GM19328 (cell line): ENCODE measurements around the gene SETX.
"Not testable (repeated sequence)": the region's sequence is repeated elsewhere in the genome, so short reads cannot be mapped to it uniquely, and the experiment has no call there.

ENCODE experiments used
- ATAC-seq: cut with Tn5 transposase; IDR thresholded peaks from one replicate; pipeline ENCODE4 v1.9.1; 2021; ENCODE audit warnings: mild to moderate bottlenecking, moderate library complexity; ENCODE audit not compliant: unreplicated experiment

The SETX gene

DNA sequence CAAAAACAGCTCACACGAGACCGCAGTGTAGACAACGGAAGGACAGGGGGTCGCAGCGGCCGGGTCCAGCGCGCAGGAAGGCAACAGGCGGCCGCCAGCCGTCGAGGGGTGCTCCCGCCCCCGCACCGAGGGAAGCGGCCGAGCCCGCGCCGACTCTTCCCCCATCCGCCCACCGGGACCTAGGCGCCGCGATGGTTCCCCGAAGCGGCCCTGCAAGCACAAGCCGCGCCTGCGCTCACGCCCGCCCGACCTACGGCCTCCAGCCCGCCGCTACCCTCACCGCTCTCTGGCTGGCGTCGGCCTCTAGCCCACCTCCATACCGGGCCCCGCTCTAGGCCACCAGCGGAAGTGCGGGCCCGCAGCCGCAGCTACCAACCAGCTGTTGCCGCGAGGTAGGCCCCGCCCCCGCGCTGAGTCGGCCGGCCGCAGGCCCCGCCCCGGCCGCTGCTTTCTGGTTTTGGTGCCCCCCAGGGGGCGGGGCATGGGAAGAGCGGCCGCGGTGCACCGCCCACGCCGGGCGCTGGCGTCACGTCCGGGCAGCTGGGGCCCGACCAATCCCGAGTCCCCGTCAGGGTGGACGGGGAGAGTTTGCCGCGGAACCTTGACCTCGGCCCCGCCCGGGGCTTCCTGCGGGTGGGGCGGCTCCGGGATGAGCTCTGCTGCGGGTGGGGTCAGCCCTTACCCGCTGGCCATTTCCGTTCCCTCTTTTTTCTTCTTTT, at the start of gene SETX:
Gene SETX (minus strand): TSS at position 350 of the 719 bp plus-strand sequence. CDS start 5,558 bp downstream, outside the sequence.
- ATAC-seq: peak; percentile 90

GRCh38 chr9:132404228-132404881, 49.6 kb upstream of the SETX start:
- ATAC-seq: no peak

DNA sequence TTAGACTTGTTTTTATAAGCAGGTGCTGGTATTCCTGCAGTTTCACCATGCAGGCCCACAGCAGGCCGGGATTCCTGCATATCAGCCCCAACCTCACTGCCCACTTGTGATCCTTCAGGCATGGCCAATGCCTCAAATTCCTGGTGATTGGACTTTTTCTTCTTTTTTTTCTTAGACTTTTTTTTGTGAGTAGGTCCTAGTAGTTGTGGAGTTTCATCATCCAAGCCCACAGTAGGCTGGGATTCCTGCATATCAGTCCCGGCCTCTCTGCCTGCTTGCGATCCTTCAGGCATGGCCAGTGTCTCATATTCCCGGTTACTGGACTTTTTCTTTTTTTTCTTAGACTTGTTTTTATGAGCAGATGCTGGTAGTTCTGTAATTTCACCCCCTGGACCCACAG, 47.0 kb upstream of the SETX start:
- no peak for ATAC-seq

DNA sequence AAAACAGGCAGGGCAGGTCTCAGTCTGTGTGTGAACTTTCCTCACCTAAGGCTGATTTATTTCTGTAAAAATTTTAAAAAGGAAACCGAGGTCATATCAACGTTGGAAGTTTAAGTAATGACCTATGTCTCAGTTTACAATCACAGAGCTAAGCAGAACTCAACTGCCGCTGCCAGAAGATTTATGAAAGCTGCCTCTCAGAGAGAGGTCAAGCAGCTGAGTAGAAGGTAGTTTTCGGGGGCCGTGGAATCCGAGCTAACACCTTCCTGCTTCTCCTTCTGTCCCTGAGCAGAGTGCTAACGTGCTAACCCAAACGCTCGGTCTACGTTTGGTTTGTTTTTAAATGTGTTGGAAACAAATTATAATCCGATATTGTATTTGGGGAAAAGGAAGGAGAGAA, 40.8 kb upstream of the SETX start:
- no peak for ATAC-seq

DNA sequence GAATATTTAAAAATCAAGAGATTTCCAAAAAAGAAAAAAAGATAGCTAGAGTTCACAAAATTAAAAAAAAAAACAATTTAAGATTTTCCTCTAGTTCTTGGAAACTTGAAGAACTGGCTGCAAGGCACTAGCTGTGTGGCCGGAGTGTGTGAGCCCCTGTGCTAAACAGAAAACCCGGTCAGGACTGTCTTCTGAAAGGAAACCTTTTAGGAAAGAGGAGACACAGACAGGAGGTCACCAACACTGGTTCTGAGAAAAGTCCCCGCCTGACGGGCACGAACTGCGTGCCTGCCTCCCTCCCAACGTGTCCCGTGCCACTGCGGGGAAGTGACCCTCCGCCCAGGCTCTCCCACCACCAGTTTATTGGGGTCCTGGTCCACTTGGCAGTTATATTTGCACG, 36.7 kb upstream of the SETX start:
- no peak for ATAC-seq

GRCh38 chr9:132390966-132391365, 36.2 kb upstream of the SETX start:
- ATAC-seq: no peak

GRCh38 chr9:132387133-132387532, 32.3 kb upstream of the SETX start:
- ATAC-seq: no peak

DNA sequence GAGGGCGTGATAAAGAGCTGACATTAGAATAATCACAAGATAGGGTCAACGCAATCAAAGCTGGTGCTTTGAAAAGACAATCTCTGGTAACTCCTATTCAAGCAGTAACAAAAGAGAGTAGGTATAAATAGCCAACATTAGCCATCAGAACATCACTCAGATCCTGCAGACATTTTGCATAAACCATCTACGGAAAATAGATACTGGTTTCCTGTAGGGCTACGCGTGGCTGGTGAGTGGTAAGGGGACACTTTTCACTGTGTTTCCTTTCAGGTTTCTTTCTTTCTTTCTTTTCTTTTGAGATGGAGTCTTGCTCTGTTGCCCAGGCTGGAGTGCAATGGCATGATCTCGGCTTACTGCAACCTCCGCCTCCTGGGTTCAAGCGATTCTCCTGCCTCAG, 29.6 kb upstream of the SETX start:
- no peak for ATAC-seq

GRCh38 chr9:132383462-132383883, 28.7 kb upstream of the SETX start:
- ATAC-seq: no peak

DNA sequence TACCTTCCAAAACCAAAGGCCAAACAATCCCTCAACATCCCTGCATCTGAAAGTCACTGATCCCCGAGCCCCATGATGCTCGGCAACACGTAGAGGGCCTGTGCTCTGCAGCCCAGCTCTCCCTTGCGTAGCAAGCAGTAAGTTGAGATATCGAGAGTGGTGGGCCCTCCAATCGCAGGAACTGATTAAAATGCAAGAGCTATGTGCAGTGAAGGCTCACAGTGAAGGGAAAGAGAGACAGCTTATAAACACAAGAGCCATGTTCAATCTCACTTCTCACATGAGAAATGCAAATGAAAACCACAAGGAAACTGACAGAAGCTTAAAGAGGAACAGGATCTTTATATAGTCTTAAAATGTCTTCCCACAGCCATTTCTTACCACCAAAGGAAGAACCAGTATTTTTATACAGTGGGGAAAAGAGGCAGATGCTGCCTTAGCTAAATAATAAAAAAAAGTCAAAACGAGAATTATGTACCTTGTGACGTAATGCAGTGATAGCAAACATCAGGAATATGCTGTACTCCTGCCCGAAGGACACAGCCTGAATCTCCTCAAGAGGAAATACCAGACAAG, 27.3 kb upstream of the SETX start:
- peak; percentile 54 for ATAC-seq

DNA sequence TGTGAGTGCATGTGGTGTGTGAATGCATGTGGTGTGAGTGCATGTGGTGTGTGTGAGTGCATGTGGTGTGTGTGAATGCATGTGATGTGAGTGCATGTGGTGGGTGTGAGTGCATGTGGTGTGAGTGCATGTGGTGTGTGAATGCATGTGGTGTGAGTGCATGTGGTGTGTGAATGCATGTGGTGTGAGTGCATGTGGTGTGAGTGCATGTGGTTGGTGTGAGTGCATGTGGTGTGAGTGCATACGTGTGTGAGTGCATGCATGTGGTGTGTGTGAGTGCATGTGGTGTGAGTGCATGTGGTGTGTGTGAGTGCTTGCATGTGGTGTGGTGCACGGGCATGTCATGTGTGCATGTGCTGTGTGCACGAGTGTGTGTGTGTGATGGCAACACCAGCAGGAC, 23.6 kb upstream of the SETX start:
- not testable (repeated sequence) for ATAC-seq

GRCh38 chr9:132377769-132378168, 23.0 kb upstream of the SETX start:
- ATAC-seq: not testable (repeated sequence)

GRCh38 chr9:132372177-132373095, 17.6 kb upstream of the SETX start:
- no peak for ATAC-seq

GRCh38 chr9:132370592-132370991, 15.8 kb upstream of the SETX start:
- ATAC-seq: no peak

- no peak for ATAC-seq
Measured at GRCh38 chr9:132369421-132369820, 14.6 kb upstream of the SETX start.

GRCh38 chr9:132367613-132368313, 13.0 kb upstream of the SETX start:
- no peak for ATAC-seq

- no peak for ATAC-seq
Measured at GRCh38 chr9:132366481-132366880, 11.7 kb upstream of the SETX start.

- no peak for ATAC-seq
Measured at GRCh38 chr9:132365986-132366385, 11.2 kb upstream of the SETX start.

GRCh38 chr9:132364068-132364467, 9.3 kb upstream of the SETX start:
- no peak for ATAC-seq

- no peak for ATAC-seq
Measured at GRCh38 chr9:132357764-132358163, 3.0 kb upstream of the SETX start.
